Choroid plexus epithelial cell (primary cell): ENCODE data around the gene INPP5J.
A peak's percentile ranks its signal among the peaks of the same experiment; 100 is the strongest.

Experiments
- DNase-seq: peaks from one replicate; pipeline ENCODE4 v3.0.0-alpha.2; 2010; ENCODE audit warnings: low read depth
- H3K4me3 ChIP-seq: 2 replicates; pipeline ENCODE4 v1.5.1; 2011; ENCODE audit warnings: low read depth, mild to moderate bottlenecking, control low read depth, low read length, moderate library complexity
- CTCF ChIP-seq: conservative IDR thresholded peaks from 2 replicates; pipeline ENCODE4 v1.5.1; 2011; ENCODE audit warnings: low read depth, mild to moderate bottlenecking, control low read depth, inconsistent platforms, low read length, moderate library complexity

INPP5J gene

GRCh38 chr22:31136711-31137110, 13.9 kb downstream of the INPP5J start:
- DNase-seq, result no peak
- TF ChIP-seq CTCF, result no peak
- no peak overlapping the region for H3K4me3 ChIP-seq

GRCh38 chr22:31137721-31138120, 15.0 kb downstream of the INPP5J start:
- no peak for DNase-seq
- no peak overlapping the region for H3K4me3 ChIP-seq
- no peak for TF ChIP-seq CTCF

GRCh38 chr22:31138126-31138525, 15.4 kb downstream of the INPP5J start:
- TF ChIP-seq CTCF, result no peak
- no peak for DNase-seq

GRCh38 chr22:31139066-31139465, 16.3 kb downstream of the INPP5J start:
- DNase-seq, result no peak
- H3K4me3 ChIP-seq, result no peak overlapping the region
- TF ChIP-seq CTCF, result no peak

More at GRCh38 chr22:31138126-31138525, 15.4 kb downstream of the INPP5J start:
- no peak overlapping the region for H3K4me3 ChIP-seq

- DNase-seq, result peak; percentile 84
- no peak within 1 kb of the TSS for H3K4me3 ChIP-seq
Observed at GRCh38 chr22:31139866-31140716, 17.3 kb downstream of the INPP5J start, which contains the start of gene PLA2G3. Gene PLA2G3, minus strand, starts transcription at chr22:31140508. Its CDS starts 154 bp downstream, at chr22:31140354.

GRCh38 chr22:31140746-31141145, 18.0 kb downstream of the INPP5J start:
- no peak overlapping the region for H3K4me3 ChIP-seq
- no peak for TF ChIP-seq CTCF

More at GRCh38 chr22:31139866-31140716, 17.3 kb downstream of the INPP5J start, which contains the start of gene PLA2G3:
- TF ChIP-seq CTCF, result peak; percentile 41

GRCh38 chr22:31141551-31141950, 18.8 kb downstream of the INPP5J start:
- no peak overlapping the region for H3K4me3 ChIP-seq
- DNase-seq, result no peak
- TF ChIP-seq CTCF, result no peak

More at GRCh38 chr22:31140746-31141145, 18.0 kb downstream of the INPP5J start:
- no peak for DNase-seq
